ENCODE data around the gene FHIP1B.

The FHIP1B gene

DNA sequence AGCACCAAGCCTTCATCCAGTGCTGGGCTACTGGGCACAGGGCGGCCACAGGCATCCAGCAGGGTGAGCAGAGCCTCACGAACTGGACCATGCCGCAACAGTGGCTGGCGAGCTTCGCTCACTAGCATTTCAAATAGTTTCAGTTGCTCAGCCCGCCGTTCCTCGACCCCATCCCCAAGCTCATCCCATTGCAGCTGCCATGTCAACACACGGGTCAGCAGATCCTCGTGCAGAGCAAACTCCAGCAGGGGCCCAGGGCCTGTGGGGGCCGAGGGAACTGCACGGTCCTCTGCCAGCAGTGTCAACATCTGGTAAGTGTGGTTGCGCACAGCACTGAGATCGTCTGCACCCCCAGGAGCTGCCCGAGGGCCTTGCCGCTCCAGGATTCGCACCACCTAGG, 10.6 kb downstream of the FHIP1B start:
- TF ChIP-seq SIN3A (IDR thresholded peaks at IDR 0.05; ENCODE audit: borderline replicate concordance, insufficient read depth, low read length): no peak
- no peak for TF ChIP-seq TAF1 (IDR thresholded peaks at IDR 0.05; ENCODE audit: borderline replicate concordance, insufficient read depth, low read length)
- TF ChIP-seq, protein P1, sequence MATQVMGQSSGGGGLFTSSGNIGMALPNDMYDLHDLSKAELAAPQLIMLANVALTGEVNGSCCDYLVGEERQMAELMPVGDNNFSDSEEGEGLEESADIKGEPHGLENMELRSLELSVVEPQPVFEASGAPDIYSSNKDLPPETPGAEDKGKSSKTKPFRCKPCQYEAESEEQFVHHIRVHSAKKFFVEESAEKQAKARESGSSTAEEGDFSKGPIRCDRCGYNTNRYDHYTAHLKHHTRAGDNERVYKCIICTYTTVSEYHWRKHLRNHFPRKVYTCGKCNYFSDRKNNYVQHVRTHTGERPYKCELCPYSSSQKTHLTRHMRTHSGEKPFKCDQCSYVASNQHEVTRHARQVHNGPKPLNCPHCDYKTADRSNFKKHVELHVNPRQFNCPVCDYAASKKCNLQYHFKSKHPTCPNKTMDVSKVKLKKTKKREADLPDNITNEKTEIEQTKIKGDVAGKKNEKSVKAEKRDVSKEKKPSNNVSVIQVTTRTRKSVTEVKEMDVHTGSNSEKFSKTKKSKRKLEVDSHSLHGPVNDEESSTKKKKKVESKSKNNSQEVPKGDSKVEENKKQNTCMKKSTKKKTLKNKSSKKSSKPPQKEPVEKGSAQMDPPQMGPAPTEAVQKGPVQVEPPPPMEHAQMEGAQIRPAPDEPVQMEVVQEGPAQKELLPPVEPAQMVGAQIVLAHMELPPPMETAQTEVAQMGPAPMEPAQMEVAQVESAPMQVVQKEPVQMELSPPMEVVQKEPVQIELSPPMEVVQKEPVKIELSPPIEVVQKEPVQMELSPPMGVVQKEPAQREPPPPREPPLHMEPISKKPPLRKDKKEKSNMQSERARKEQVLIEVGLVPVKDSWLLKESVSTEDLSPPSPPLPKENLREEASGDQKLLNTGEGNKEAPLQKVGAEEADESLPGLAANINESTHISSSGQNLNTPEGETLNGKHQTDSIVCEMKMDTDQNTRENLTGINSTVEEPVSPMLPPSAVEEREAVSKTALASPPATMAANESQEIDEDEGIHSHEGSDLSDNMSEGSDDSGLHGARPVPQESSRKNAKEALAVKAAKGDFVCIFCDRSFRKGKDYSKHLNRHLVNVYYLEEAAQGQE (IDR thresholded peaks at IDR 0.05; ENCODE audit: insufficient read depth in 1 of 2, low read depth in 2 of 2, low read length in 2 of 2): no peak
- TF ChIP-seq FOXP2 (optimal IDR thresholded peaks at IDR 0.05; ENCODE audit: borderline replicate concordance, extremely low read depth, extremely low read length, insufficient read depth): no peak
- TF ChIP-seq POLR2AphosphoS5 (IDR thresholded peaks at IDR 0.05; ENCODE audit: low read depth, low read length): no peak

DNA sequence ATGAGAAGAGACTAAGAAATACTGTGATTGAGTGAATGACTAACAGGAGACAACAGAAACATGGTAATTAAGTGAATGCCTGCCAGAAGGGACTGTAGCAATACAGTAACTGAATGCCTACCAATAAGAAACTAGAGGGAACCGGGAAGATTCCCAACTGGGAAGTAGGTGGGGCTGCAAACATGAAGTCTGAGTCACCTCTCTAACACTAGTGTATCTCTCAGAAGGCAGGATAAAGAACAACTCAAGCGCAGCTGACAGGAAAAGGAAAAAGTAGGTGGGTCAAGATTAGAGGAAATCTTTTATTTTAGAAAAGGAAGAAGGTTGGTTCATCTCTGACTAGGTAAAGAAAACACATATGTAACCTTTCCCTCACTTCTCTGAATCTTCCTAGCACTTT, 15.1 kb downstream of the FHIP1B start:
- TF ChIP-seq, protein P1 (IDR thresholded peaks at IDR 0.05; ENCODE audit: insufficient read depth in 1 of 2, low read depth in 2 of 2, low read length in 2 of 2): no peak
- TF ChIP-seq POLR2AphosphoS5 (IDR thresholded peaks at IDR 0.05; ENCODE audit: low read depth, low read length) (no peak), TAF1 (IDR thresholded peaks at IDR 0.05; ENCODE audit: borderline replicate concordance, insufficient read depth, low read length) (no peak), SIN3A (IDR thresholded peaks at IDR 0.05; ENCODE audit: borderline replicate concordance, insufficient read depth, low read length) (no peak), FOXP2 (optimal IDR thresholded peaks at IDR 0.05; ENCODE audit: borderline replicate concordance, extremely low read depth, extremely low read length, insufficient read depth) (no peak)

DNA sequence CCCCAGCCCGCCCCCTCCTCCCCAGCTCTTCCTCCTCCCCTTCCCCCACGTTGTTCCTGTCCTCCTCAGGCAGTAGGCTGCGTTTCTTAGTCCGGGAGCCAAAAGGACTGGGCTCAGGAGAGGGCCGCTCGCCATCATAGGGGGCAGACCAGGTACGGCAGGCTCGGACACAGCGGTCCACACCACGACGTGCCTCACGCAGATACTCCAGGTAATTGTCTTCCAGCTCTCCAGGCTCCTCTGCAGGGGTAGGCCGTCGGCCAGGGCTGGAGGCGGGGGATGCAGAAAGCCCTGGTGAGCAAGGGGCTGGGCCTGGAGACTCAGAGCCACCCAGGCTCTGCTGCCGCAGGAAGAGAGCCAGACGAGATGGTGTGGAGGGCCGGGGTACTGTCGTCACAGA, 16.7 kb downstream of the FHIP1B start:
- no peak for TF ChIP-seq TAF1 (IDR thresholded peaks at IDR 0.05; ENCODE audit: borderline replicate concordance, insufficient read depth, low read length)
- no peak for TF ChIP-seq FOXP2 (optimal IDR thresholded peaks at IDR 0.05; ENCODE audit: borderline replicate concordance, extremely low read depth, extremely low read length, insufficient read depth)
- TF ChIP-seq, protein P1 (IDR thresholded peaks at IDR 0.05; ENCODE audit: insufficient read depth in 1 of 2, low read depth in 2 of 2, low read length in 2 of 2): no peak
- TF ChIP-seq POLR2AphosphoS5 (IDR thresholded peaks at IDR 0.05; ENCODE audit: low read depth, low read length): no peak
- TF ChIP-seq SIN3A (IDR thresholded peaks at IDR 0.05; ENCODE audit: borderline replicate concordance, insufficient read depth, low read length): no peak

DNA sequence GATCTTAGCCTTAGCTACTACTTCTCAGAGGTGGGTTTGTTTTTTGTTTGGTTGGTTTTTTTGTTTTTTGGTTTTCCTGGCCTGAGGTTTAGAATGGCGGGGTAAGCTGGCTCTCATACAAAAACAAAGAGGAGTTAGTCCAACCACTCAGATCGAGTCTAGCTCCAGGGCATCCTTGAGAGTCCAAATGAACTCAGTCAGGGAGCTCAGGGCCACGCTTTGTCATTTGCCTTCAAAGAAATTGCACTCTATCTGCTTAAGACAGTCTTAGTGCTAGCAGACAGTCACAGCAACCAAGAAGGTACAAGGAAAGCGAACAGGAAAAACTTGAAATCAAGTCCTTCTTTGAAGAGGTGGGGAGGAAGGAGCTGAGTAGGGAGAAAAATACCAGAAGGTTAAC, 17.9 kb downstream of the FHIP1B start:
- TF ChIP-seq, protein P1 (IDR thresholded peaks at IDR 0.05; ENCODE audit: insufficient read depth in 1 of 2, low read depth in 2 of 2, low read length in 2 of 2): no peak
- TF ChIP-seq TAF1 (IDR thresholded peaks at IDR 0.05; ENCODE audit: borderline replicate concordance, insufficient read depth, low read length) (no peak), POLR2AphosphoS5 (IDR thresholded peaks at IDR 0.05; ENCODE audit: low read depth, low read length) (no peak), SIN3A (IDR thresholded peaks at IDR 0.05; ENCODE audit: borderline replicate concordance, insufficient read depth, low read length) (no peak)

DNA sequence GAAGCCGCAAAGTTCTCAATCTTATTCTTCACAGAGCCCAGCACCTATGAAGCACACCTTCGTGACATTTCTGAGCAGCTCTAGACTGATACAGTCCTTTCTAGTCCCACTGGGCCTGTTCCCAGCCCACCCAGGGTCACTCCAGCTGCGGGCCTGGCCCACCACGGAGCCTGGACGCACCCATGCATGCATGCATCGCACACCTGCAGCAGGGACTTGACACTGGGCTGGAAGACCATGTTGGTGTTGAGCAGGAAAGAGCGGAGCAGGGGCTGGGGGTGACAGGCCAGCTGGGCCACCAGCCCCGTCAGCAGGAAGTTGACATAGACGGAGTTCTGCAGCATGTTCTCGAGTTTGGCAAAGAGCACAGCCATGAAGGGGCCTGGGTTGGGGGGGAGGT, 19.9 kb downstream of the FHIP1B start:
- no peak for TF ChIP-seq POLR2AphosphoS5 (IDR thresholded peaks at IDR 0.05; ENCODE audit: low read depth, low read length)
- TF ChIP-seq FOXP2 (optimal IDR thresholded peaks at IDR 0.05; ENCODE audit: borderline replicate concordance, extremely low read depth, extremely low read length, insufficient read depth): no peak
- no peak for TF ChIP-seq SIN3A (IDR thresholded peaks at IDR 0.05; ENCODE audit: borderline replicate concordance, insufficient read depth, low read length)
- TF ChIP-seq TAF1 (IDR thresholded peaks at IDR 0.05; ENCODE audit: borderline replicate concordance, insufficient read depth, low read length): no peak
- TF ChIP-seq, protein P1 (IDR thresholded peaks at IDR 0.05; ENCODE audit: insufficient read depth in 1 of 2, low read depth in 2 of 2, low read length in 2 of 2): no peak

Measured in PFSK-1 (cell line).